NCI-H748 (cell line): Measurements from ENCODE around the gene TRMT2B.
"Not testable (repeated sequence)": the region's sequence is repeated elsewhere in the genome, so short reads cannot be mapped to it uniquely, and the experiment has no call there.

Source experiments
- DNase-seq: peaks from one replicate; lab custom pipeline; 2025; ENCODE audit not compliant: unreplicated experiment; lab: John Stamatoyannopoulos, UW

The TRMT2B gene

GRCh38 chrX:101012031-101012430 is 39.9 kb downstream of the TRMT2B start:
- not testable (repeated sequence) for DNase-seq

GRCh38 chrX:101009090-101009489 is 42.8 kb downstream of the TRMT2B start:
- DNase-seq: no peak

- no peak for DNase-seq
Measured at GRCh38 chrX:100999451-100999850, 52.5 kb downstream of the TRMT2B start.

- no peak for DNase-seq
Measured at GRCh38 chrX:100995469-100995868, 56.4 kb downstream of the TRMT2B start.

- DNase-seq: no peak
Measured at GRCh38 chrX:100994352-100995281, 57.3 kb downstream of the TRMT2B start.

- no peak for DNase-seq
Measured at GRCh38 chrX:100990139-100990538, 61.8 kb downstream of the TRMT2B start.

- DNase-seq: no peak
Measured at GRCh38 chrX:100984818-100985217, 67.1 kb downstream of the TRMT2B start.

- not testable (repeated sequence) for DNase-seq
Measured at GRCh38 chrX:100981498-100981845, 70.4 kb downstream of the TRMT2B start.

- DNase-seq: no peak
Measured at GRCh38 chrX:100980608-100981497, 71.1 kb downstream of the TRMT2B start.

- no peak for DNase-seq
Measured at GRCh38 chrX:100979881-100980607, 71.9 kb downstream of the TRMT2B start.

GRCh38 chrX:100976211-100976610 is 75.7 kb downstream of the TRMT2B start:
- no peak for DNase-seq

GRCh38 chrX:100975212-100975611 is 76.7 kb downstream of the TRMT2B start:
- DNase-seq: no peak

GRCh38 chrX:100973411-100973810 is 78.5 kb downstream of the TRMT2B start:
- no peak for DNase-seq

- no peak for DNase-seq
Measured at GRCh38 chrX:100969936-100970335, 82.0 kb downstream of the TRMT2B start.

GRCh38 chrX:100969408-100969807 is 82.5 kb downstream of the TRMT2B start, which contains the start of gene ARL13A:
TSS of gene ARL13A (plus strand) at chrX:100969708. CDS start at chrX:100973690, 3,982 bp downstream.
- DNase-seq: no peak

GRCh38 chrX:100964362-100964761 is 87.5 kb downstream of the TRMT2B start:
- no peak for DNase-seq

GRCh38 chrX:100962811-100963210 is 89.1 kb downstream of the TRMT2B start:
- no peak for DNase-seq
